HCT116 (cell line): ENCODE results near the gene STKLD1. TPM values are rescaled to one million over a fixed set of nuclear protein-coding genes. Genes with fewer than 3 reads are reported as not detected.
"Not testable (repeated sequence)": the region's sequence is repeated elsewhere in the genome, so short reads cannot be mapped to it uniquely, and the experiment has no call there.

Source experiments
- ATAC-seq: fragments of 200-7000 bp; cut with Tn5 transposase; 2 replicates; pipeline ENCODE4 v1.9.1; 2020; ENCODE audit warnings: mild to moderate bottlenecking, moderate library complexity
- BruUV-seq: library from RNA; stranded (reverse); fragments of 400-500 nt; replicated peaks from 2 replicates; lab custom pipeline; 2021; lab: Mats Ljungman, UMichigan
- CTCF ChIA-PET: fragments of 300-600 bp; sonication (Branson Sonifier 250); formaldehyde crosslinking; loops from one replicate; lab custom pipeline; 2021; ENCODE audit warnings: antibody characterized with exemption; lab: Charles Lee
- POLR2A ChIA-PET: fragments of 300-600, 350-600 bp; sonication (Branson Sonifier 250); formaldehyde crosslinking; loops from one replicate; lab custom pipeline; 2021; ENCODE audit warnings: antibody characterized with exemption; lab: Charles Lee
- RAD21 ChIA-PET, 2 experiments: fragments of 300-600 bp; sonication (Branson Sonifier 250); formaldehyde crosslinking; loops; one replicate each; lab custom pipeline; 2023; ENCODE audit warnings: low total read pairs in 2 of 2; ENCODE audit not compliant: uncharacterized antibody in 2 of 2, unreplicated experiment in 2 of 2, low non-redundant PET in 1 of 2; lab: Charles Lee
- DNase-seq: peaks from one replicate; pipeline ENCODE4 v3.0.0-alpha.2; 2010; ENCODE audit warnings: low read depth, low spot score
- H2AFZ ChIP-seq: fragments of 200-600 bp; shearing (Covaris generic), sonication (generic); 2 replicates; pipeline ENCODE4 v1.6.1; 2017; ENCODE audit warnings: low read depth, mixed run types, mixed read lengths, antibody characterized with exemption, low read length; ENCODE audit not compliant: poor library complexity, severe bottlenecking
- H3K27ac ChIP-seq: 2 replicates; pipeline ENCODE4 v1.5.1; 2012; ENCODE audit warnings: low read depth, low read length
- H3K27me3 ChIP-seq: fragments of 200-600 bp; sonication (generic); 2 replicates; pipeline ENCODE4 v1.6.1; 2016; ENCODE audit warnings: mixed run types, low read length, mixed read lengths; ENCODE audit not compliant: insufficient read depth
- H3K36me3 ChIP-seq, 2 experiments: fragments of 200-500 bp in 1 of 2; fragments of 200-600 bp in 1 of 2; sonication (Bioruptor generic) in 1 of 2; sonication (generic) in 1 of 2; 2 replicates each; pipeline versions ENCODE4 v1.5.1 to v1.6.1; 2014 to 2016; ENCODE audit warnings: low read length in 2 of 2, inconsistent platforms in 1 of 2, mixed read lengths in 1 of 2, mixed run types in 1 of 2; ENCODE audit not compliant: insufficient read depth in 2 of 2, control insufficient read depth in 1 of 2
- H3K4me1 ChIP-seq, 2 experiments: fragments of 200-600 bp in 1 of 2; sonication (generic) in 1 of 2; 2 replicates each; pipeline versions ENCODE4 v1.5.1 to v1.6.1; 2012 to 2017; ENCODE audit warnings: low read length in 2 of 2, inconsistent platforms in 1 of 2, mild to moderate bottlenecking in 1 of 2, mixed read lengths in 1 of 2, mixed run types in 1 of 2, moderate library complexity in 1 of 2; ENCODE audit not compliant: insufficient read depth in 2 of 2, control insufficient read depth in 1 of 2
- H3K4me2 ChIP-seq: fragments of 200-600 bp; sonication (generic); 2 replicates; pipeline ENCODE4 v1.6.1; 2017; ENCODE audit warnings: mixed run types, low read length, mixed read lengths
- H3K4me3 ChIP-seq, 2 experiments: fragments of 200-600 bp in 1 of 2; sonication (generic) in 1 of 2; replicated peaks in 1 of 2; 2 replicates each; pipeline ENCODE4 v1.5.1; 2011 to 2016; ENCODE audit warnings: low read length in 2 of 2, control low read depth in 1 of 2, low read depth in 1 of 2, mild to moderate bottlenecking in 1 of 2, mixed read lengths in 1 of 2, mixed run types in 1 of 2
- H3K79me2 ChIP-seq: fragments of 200-600 bp; sonication (generic); 2 replicates; pipeline ENCODE4 v1.6.1; 2017; ENCODE audit warnings: mild to moderate bottlenecking, mixed run types, low read length, moderate library complexity, mixed read lengths; ENCODE audit not compliant: insufficient read depth
- H3K9ac ChIP-seq: fragments of 200-600 bp; sonication (generic); 2 replicates; pipeline ENCODE4 v1.6.1; 2016; ENCODE audit warnings: low read length, mixed read lengths
- H3K9me2 ChIP-seq: fragments of 200-600 bp; sonication (generic), shearing (Covaris generic); 2 replicates; pipeline ENCODE4 v1.6.1; 2017; ENCODE audit warnings: mixed run types, mild to moderate bottlenecking, moderate library complexity; ENCODE audit not compliant: insufficient read depth
- H3K9me3 ChIP-seq, 2 experiments: fragments of 200-500 bp in 1 of 2; fragments of 200-600 bp in 1 of 2; sonication (Bioruptor generic) in 1 of 2; sonication (generic) in 1 of 2; 2 replicates each; pipeline ENCODE4 v1.6.1; 2014 to 2017; ENCODE audit warnings: low read length in 2 of 2, mixed read lengths in 2 of 2, inconsistent platforms in 1 of 2, low read depth in 1 of 2, mild to moderate bottlenecking in 1 of 2, mixed run types in 1 of 2, moderate library complexity in 1 of 2; ENCODE audit not compliant: control insufficient read depth in 1 of 2, insufficient read depth in 1 of 2
- H4K20me1 ChIP-seq: fragments of 200-600 bp; sonication (generic), shearing (Covaris generic); 2 replicates; pipeline ENCODE4 v1.6.1; 2017; ENCODE audit warnings: mixed run types, mild to moderate bottlenecking, moderate library complexity; ENCODE audit not compliant: insufficient read depth
- CEBPB ChIP-seq: IDR thresholded peaks from 2 replicates; pipeline ENCODE4 v1.6.1; 2012; ENCODE audit warnings: low read depth
- CTCF ChIP-seq, 3 experiments: fragments of 200-600 bp in 1 of 3; sonication (generic) in 1 of 3; IDR thresholded peaks in 2 of 3; conservative IDR thresholded peaks in 1 of 3; 2 replicates each; pipeline ENCODE4 v1.5.1; 2012 to 2017; ENCODE audit warnings: low read depth in 2 of 3, low read length in 2 of 3, antibody characterized with exemption in 1 of 3, borderline replicate concordance in 1 of 3, control low read depth in 1 of 3, mild to moderate bottlenecking in 1 of 3, mixed read lengths in 1 of 3, mixed run types in 1 of 3, moderate library complexity in 1 of 3; ENCODE audit not compliant: insufficient read depth in 1 of 3
- JUND ChIP-seq: IDR thresholded peaks from 2 replicates; pipeline ENCODE4 v1.6.1; 2012
- POLR2AphosphoS5 ChIP-seq: IDR thresholded peaks from 2 replicates; pipeline ENCODE4 v1.6.1; 2011; ENCODE audit warnings: mild to moderate bottlenecking, low read depth, low read length, moderate library complexity
- RAD21 ChIP-seq: IDR thresholded peaks from 2 replicates; pipeline ENCODE4 v1.6.1; 2012; ENCODE audit warnings: low read depth, mild to moderate bottlenecking
- SRF ChIP-seq: IDR thresholded peaks from 2 replicates; pipeline ENCODE4 v1.6.1; 2012; ENCODE audit warnings: low read depth
- intact Hi-C: fragments of 100-400 bp; cut with micrococcal nuclease; formaldehyde crosslinking; loops from 2 replicates; pipeline ENCODE4 v1.10.0; 2022
- total RNA-seq: library from RNA; stranded (reverse); gene quantifications from one replicate; pipeline ENCODE4 v1.2.1, GENCODE V29; 2021; ENCODE audit not compliant: unreplicated experiment

Gene STKLD1
- total RNA-seq, 1 experiment from 2014 or later: 0.37 TPM

GRCh38 chr9:133327834-133328484 is 48.2 kb upstream of the STKLD1 start:
- RAD21 ChIA-PET: no interaction called here
- peaks cover 21 to 23% of the 10 kb centered on the region in 2 experiments; a peak in 3 of 4 replicates for H3K36me3 ChIP-seq
- TF ChIP-seq SRF: no peak
- TF ChIP-seq, all 23 proteins: peak for 0
- Histone ChIP-seq H3K27ac (no peak overlapping the region), H3K4me2 (no peak overlapping the region), H2AFZ (no peak overlapping the region), H3K9me3 (no peaks in the 10 kb centered on the region), H3K27me3 (no peaks in the 10 kb centered on the region), H3K9ac (no peak overlapping the region), H3K9me2 (no peaks in the 10 kb centered on the region), H3K4me3 (no peak overlapping the region), H3K4me1 (peaks cover 0 to 5% of the 10 kb centered on the region in 2 experiments; a peak in 2 of 4 replicates), H4K20me1 (no peaks in the 10 kb centered on the region; the same call in 1 of the 2 replicates), H3K79me2 (peaks cover 13% of the 10 kb centered on the region; the same call in 1 of the 2 replicates)
- ATAC-seq: no peak
- DNase-seq: no peak
- intact Hi-C loops: loop anchor here (2.0 to 5.0 kb wide), 3 partner anchors 76 to 143 kb away; no protein-coding TSS in a partner anchor
- ChIA-PET CTCF (interaction anchor here (0.9 kb wide), 1 partner anchor 142 kb away, joined by 3 read pairs; no protein-coding TSS in a partner anchor), POLR2A (no interaction called here)
- no TSS peak for BruUV-seq

DNA sequence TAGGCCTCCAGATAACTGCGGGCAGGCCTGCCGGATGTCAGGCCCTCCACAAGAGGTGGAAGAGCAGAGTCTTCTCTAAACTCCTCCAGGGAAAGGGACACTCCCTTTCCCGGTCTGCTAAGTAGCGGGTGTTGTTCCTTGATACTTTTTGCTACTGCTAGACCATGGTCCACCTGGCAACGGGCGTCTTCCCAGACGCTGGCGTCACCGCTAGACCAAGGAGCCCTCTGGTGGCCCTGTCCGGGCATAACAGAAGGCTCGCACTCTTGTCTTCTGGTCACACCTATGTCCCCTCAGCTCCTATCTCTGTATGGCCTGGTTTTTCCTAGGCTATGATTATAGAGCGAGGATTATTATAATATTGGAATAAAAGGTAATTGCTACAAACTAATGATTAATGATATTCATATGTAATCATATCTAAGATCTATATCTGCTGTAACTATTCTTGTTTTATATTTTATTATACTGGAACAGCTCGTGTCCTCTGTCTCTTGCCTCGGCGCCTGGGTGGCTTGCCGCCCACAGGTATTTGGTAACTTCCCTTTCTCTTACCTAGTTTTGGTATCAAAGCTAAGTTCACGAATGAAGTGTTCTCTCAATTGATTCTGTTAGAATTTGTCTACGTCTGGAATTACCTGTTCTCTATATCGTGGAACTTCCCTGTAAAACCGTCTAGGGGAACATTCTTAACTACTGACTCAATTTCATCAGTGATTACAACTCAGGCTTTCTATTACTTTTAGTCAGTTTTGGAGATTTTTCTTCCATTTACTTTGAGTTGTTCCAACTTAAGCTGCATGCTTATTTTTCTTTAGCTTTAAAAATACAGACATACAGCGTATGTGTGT is 46.6 kb upstream of the STKLD1 start:
- not testable (repeated sequence) for H4K20me1 ChIP-seq, H3K4me3 ChIP-seq, H3K27me3 ChIP-seq, H3K27ac ChIP-seq, BruUV-seq, H2AFZ ChIP-seq, H3K9ac ChIP-seq, H3K9me2 ChIP-seq, H3K9me3 ChIP-seq, DNase-seq, H3K4me2 ChIP-seq
- ATAC-seq: peak; percentile 48
- TF ChIP-seq CEBPB (0 out of 2 replicates have a peak, but pooled peaks have one; percentile 4), RAD21 (peak; percentile 76), POLR2AphosphoS5 (peak; percentile 41), JUND (0 out of 2 replicates have a peak, but pooled peaks have one; percentile 17), CTCF (IDR thresholded peaks at IDR 0.05 in 2 of 3, conservative IDR thresholded peaks at IDR 0.05 in 1 of 3; ENCODE audit: borderline replicate concordance in 1 of 3, insufficient read depth in 1 of 3, low read depth in 2 of 3, low read length in 2 of 3) (peak; percentile 58 to 68 (median 64); a peak in 5 of 6 replicates)
- H3K4me1 ChIP-seq: peaks cover 5 to 15% of the 10 kb centered on the region in 2 experiments
- ChIA-PET CTCF (interaction anchor here (0.6 to 2.8 kb wide), 5 partner anchors 48 to 161 kb away, joined by 3 to 37 read pairs (median 13); no protein-coding TSS in a partner anchor), RAD21 (interaction anchor here (0.9 to 2.0 kb wide), 3 partner anchors 91 to 144 kb away, joined by 3 to 11 read pairs (median 4); no protein-coding TSS in a partner anchor), POLR2A (interaction anchor here (0.5 to 2.1 kb wide), 5 partner anchors 18 to 235 kb away, joined by 3 to 6 read pairs (median 4); partner anchors contain the start of genes MED22 and RPL7A)
- intact Hi-C loops: loop anchor here (1.0 to 5.0 kb wide), 4 partner anchors 77 to 145 kb away; no protein-coding TSS in a partner anchor
- H3K79me2 ChIP-seq: peaks cover 29% of the 10 kb centered on the region
- H3K36me3 ChIP-seq: peaks cover 34 to 38% of the 10 kb centered on the region in 2 experiments; a peak in 3 of 4 replicates
